ENCODE data around the gene LIM2.

LIM2 gene

DNA sequence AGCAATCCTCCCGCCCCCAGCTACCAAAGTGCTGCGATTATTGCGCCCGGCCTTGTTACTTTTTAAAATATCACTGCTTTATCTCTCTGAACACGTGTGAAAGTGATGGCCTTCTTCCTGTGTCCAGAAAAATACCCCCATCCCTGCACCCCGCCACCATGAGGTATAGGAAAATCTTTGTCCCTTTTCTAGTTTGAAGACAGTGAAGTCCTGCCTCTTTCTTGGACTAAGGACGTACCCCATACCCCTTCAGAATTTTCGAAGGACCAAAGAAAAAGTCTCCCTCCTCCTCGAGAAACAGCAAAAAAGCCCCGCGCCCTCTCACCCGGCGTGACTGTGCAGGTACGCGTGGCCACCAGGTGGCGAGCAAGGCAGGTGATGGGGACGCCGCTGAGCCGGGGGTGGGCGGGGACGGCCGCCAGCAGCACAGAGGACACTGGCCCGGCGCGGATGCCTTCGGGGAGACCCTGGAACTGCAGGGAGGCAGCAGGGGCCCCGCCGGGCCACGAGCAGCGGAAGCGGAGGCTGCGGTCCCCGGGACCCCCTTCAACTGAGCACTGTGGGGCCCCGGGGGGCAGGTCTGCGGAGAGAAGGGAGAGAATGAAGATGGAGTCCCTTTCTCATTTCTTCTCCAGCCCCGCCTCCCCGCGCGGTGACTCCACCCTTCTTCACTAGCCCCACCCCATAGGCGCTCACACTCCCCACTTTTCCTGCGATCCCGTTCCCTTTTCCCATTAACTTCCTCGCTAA lies 49.0 kb downstream of the LIM2 start:
- DNase-seq = peak; percentile 89

DNA sequence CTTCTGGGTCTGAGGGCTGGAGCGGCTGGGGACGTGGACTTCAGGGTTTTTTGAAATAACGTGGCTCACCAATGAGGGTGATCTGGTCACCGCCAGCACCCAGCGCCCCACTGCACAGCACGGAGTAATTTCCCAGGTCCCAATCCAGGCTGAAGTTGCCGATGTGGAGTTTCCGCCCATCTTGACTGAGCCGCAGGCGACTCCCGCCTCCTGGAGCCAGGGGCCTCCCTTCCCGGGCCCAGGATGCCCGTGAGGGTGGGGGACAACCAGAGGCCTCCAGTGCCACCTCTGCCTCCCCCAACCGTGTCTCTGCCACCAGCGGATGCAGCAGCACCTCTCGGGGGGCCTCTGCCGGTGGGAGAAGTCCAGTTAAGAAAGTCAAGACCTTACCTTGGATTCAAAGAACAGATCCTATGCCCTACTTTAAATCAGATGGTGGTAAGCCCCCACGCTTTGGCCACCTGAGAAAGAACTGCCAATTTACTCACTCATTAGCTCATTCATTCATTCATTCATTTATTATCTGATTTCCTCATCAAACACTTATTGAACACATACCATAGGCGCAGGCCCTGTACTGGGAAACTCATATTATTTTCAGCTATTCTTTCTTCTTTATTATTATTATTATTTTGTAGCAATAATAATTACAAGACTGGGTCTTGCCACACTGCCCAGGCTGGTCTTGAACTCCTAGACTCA lies 49.8 kb downstream of the LIM2 start:
- DNase-seq = no peak

DNA sequence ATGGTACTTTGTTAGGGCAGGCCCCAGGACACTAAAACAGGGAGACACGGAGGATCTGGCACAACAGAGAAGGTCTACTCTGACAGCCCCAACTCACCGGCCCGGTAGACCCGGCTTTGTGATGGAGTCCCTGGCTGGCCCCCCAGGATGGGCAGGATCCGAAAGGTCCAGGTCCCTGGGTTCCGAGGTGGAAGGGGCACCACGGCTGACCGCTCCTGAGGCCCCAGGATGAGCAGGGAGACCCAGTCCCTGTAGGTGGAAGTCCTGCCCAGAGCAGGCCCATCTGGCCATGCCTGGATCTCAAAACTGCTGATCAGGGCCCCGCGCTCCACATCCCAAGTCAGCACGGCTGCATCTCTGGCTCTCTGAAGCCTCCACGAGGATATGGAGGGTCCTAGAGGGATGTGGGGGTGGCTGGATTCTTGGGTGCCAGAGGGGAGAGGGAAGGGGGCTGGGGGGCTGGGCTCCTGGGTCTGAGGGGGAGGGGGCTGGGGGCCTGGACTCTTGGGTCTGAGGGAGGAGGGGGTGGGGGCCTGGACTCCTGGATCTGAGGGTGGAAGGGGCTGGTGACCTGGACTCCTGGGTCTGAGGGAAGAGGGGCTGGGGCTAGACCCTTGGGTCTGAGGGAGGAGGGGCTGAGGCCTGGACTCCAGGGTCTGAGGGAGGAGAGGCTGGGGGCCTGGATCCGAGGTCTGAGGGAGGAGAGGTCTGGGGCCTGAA lies 50.5 kb downstream of the LIM2 start:
- DNase-seq = no peak

DNA sequence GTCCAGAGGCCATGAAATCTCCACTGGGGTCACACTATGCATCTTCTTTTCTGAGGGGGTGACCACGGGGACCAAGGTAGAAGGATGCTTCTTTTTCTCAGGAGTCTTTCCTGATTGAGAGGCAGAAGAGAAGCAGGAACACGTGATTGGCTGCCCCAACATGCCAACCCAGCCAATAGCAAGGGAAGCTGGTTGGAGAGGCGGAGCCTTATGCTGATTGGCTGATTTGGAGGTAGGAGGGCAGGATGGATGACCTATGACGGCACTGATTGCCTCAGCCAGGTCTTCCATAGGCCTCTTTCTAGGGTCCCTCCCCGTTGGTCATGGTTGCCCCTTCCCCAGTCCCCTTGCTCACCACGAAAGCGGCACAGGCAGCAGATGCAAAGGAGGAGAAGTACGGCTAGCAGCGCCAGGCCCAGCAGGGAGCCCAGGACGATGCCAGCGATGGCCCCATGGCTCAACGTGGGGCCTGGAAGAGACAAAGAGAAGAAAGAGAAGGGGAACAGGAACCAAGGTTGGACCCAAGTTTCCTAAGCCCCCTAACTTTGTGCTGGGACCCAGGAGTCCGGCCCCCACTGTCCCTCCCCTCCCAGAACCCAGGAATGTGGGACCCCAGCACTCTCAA lies 53.8 kb downstream of the LIM2 start:
- DNase-seq = no peak

DNA sequence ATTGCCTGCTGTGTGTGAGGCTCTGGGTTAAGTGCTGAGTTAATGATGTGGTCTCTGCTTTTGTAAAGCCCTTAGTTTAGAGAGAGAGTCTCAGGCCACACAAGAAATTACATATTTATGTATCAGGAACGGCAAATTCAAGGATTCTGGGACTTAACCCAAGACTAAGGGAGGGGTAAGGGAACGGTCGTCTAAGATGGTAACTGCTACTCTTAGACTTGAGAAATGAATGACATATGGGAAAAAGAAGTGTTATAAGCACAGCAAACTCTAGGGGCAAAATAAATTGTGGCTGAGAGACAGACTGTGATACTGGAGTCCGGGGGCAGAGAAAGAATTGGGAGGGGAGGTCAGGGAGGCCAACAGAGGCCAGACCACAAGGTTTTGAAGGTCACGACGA lies 56.1 kb downstream of the LIM2 start:
- DNase-seq = no peak

DNA sequence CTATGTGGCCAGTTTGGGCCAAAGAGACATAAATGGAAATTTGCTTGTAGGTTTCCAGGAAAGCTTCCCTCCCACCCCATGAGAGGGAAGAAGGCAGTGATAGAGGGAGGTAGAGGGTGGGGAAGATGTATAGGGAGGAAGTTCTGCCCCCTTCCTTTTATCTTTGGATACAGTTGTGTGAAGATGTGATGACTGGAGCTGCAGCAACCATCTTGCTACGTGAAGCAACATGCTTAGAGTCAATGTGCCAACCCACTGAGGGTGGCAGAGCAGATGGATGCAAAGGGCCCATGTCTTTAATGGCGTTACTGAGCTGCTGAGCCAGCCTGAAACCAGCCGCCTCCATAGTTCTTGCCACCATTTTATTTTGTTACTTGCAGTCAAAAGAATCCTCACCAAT lies 56.6 kb downstream of the LIM2 start:
- no peak for DNase-seq

DNA sequence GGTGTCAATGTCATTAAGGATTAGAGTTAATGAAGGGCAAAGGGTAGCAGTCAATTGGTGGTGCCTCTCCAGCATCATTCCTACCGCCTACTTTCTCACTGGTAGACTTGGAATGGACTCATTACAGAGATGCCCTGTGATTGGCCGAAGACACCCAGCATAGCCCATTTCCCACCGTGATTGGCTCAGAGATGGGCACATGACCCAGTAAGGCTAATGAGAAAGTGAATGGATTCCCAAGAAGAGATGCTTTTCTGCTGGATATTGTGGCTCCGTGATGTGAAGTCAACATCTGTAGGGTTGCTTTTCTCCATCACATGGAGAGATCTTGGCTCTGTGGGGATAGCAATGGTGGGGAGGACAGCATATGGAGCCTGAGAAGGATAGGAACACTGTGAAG lies 57.4 kb downstream of the LIM2 start:
- no peak for DNase-seq

Measured in activated T-cell treated with anti-CD3 and anti-CD28 coated beads, Interleukin-2, amount 50 U/mL, for 1 hour (primary cell).